NCI-H526 treated with DMSO at 0.1 percent for 48 hours (cell line): ENCODE results near the gene SMYD2.

ENCODE experiments used
- DNase-seq: peaks from one replicate; lab custom pipeline; 2025; lab: John Stamatoyannopoulos, UW

SMYD2 gene

DNA sequence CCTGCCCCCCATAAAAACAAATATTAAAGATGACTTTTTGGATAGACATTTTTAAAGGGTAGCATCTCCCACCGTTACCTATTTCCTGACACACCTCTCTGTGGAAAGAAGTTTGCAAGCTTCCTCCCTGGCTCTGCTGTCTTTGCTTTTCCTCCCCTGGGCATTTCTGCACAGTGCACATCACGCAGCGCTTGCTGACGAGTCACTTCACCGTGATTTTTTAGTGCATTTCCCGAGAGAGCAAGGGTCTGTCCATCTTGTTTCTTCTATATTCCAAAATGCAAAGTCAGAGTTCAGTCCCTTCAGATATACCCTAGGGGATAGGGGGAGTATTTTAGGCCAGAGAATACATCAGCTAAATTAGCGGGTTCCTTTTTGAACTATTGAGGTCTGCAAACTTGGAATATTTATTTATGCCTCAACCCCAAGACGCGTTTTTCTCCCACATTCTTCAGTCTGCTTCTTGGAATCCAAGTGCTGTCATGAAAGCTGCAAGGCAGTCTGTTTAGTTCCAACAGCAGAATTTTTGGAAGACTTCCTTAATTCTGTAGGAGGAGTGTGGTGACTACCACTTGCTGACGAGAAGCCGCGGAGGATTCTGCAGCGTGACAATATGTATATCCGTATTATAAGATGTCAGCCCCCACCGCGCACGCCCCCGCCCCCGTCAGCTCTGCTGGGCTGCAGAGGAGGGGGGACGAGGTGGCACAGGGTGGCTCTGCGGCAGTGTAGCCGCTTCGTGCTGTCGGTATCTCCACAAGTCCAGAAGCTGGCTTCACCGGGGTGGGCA lies 22.4 kb downstream of the SMYD2 start:
- no peak for DNase-seq

DNA sequence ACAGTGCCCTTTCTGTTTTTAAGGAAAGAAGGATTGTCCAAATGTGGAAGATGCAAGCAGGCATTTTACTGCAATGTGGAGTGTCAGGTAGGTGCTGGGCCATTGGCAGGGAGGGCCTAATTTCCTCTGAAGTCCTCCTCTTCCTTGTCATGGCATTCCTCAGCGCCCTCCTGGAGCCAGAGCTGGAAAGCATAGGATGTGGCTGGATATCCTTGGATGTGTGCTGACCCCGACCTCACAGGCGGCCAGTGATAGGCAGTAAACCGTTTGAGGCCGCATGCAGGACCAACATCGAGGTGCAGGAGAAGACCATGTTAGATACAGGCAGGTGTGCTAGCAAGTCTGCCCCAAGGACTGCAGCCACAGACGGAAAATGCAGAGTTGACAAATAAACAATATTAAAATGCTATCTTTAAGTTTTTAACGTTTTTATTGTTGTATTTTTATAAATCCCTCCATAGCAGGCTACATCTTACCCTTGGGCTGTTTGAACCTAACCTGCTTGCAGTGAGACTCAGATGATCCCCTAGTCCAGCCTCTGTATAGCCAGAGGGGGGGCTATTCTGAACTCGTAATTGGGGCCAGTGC lies 24.3 kb downstream of the SMYD2 start:
- DNase-seq = no peak

DNA sequence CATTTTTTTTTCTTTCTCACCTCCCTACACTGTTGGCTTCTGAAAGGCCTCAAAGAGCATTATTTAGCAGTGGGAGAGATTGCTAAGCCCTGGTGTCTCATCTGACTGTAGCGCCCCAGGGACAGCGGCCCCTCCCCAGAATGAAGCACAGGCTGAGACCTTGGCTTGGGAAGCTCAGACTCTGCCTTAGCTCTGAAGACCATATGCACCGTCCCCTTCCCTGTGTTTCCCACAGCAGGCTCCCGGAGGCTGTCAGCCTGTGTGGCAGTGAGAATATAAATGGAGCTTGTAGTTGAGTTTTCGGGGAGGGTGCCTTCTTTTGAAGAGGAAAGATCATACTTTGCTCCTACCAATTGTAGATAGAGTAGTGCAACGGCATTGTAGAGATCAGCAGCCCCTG lies 25.3 kb downstream of the SMYD2 start:
- no peak for DNase-seq

DNA sequence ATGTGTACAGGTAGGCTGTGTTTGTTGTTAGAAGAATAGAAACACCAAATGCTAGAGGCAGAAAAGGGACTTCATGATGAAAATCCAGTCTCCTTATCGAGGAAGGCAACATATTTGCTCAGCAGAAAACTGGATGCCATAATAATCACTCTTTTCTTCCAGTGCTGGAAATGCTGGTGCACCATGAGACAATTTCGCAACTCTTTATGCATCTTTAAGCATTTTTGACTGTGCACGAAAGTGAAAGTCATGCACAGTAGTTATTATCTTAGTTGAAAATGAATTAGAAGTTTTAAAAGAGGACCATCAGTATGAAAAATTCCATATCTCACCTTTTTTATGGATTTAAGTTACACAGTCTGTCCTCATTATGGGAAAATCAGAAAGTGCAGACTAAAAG lies 29.1 kb downstream of the SMYD2 start:
- no peak for DNase-seq

DNA sequence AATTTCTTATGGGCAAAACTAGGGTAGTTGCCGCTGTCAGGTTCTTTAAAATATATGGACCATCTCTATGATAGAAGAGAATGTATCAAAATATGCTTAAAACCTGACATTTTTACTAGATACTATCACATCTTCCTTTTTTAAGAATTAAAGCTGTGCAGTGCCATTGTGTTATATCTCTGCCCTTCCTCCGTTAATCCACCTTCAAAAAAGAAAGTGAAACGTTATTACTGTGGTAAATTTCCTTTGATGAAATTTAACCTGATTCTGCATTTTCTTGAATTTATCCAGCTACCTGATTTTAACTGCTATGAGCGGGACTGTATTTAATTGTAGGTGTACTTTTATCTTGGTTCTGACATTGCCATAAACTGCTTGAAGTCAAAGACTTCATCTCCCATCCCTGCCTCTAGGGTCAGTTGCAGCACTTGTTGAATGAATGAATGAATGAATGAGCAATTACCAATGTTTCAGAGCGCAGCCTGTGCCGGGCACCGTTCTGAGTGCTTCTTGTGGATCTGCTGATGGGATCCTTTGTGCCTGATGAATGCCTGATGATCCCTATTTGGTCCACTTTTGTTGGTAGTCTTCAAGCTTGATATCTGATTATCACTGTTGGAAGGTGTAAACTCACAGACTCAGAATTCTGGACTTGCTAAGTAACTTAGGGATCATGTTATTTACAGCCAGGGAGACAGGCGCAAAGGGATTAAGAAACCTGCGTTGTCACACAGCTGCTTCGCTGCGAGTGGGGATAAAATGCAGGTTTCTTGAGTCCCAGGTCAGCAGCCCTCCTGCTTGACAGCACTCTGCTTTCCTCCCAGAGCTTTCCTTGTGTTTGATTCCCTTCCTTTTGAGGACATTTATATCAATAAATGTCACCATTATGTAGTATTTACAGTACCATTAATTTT lies 30.1 kb downstream of the SMYD2 start:
- no peak for DNase-seq

DNA sequence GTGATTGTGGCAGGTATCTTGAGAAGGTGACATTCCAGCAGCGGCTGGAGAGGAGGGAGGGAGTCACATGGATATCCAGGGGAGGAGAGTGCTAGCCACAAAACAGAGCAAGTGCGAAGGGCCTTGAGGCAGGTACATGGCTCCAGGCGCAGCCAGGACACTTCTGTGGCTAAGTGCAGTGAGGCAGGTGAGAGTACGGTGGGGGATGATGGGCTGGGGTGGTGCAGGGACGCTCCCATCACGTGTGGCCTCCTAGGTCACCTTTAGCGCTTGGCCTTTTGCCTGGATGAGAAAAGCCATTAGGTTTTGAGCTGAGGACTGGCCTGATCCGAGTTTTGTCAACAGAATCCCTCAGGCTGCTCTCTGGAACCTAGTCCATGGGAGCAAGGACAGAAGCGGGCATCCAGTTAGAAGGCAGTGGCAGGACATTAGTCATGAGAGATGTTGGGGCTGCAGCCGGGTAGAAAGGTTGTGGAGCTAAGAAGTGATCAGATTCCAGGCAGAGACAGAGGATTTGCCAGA lies 31.6 kb downstream of the SMYD2 start:
- no peak for DNase-seq

DNA sequence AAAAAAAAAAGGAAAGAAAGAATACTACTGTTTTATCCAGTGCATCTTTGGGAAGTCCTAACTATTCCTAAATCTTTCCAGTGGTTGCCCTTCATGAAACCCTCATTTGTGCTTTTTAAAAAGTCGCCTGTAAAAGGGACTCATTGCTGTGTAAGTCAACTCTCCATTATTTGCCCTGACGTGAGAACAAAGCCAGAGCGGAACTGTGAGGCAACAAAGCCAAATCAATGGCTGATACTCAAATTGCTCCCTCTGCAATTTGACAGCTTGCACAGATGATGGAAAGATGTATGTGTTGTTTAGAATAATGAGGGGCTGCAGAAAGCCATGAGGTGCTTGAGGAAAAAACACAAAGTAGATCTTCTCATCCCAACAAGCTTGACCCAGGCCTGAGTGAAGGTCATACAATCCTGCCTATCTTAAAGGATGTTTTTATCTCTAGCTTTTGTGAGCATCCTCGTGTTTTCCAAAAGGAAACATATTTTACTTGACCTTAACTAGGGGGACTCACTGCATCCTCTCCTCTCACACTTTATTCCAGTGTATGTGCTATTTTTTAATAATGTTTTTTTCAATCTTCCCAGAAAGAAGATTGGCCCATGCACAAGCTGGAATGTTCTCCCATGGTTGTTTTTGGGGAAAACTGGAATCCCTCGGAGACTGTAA lies 33.4 kb downstream of the SMYD2 start:
- DNase-seq = no peak

DNA sequence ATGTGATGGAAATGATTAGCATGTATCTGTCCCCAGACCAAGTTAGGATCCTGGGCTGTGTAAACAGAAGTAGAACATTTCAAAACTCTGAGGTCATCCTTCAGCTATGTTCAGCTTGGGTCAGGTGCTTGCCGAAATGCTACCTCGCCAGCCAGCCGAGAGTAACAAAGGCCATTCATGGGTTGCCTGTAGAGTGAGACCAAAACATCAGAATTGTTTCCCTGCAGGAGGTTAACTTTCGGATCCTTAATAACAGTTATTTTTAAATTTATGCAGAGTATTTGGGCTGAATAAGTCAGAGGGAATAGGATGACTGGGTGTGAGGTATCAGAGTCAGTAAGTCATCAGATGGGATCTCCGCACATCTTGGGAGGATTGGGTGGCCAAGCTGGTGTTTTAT lies 35.6 kb downstream of the SMYD2 start:
- DNase-seq = no peak

DNA sequence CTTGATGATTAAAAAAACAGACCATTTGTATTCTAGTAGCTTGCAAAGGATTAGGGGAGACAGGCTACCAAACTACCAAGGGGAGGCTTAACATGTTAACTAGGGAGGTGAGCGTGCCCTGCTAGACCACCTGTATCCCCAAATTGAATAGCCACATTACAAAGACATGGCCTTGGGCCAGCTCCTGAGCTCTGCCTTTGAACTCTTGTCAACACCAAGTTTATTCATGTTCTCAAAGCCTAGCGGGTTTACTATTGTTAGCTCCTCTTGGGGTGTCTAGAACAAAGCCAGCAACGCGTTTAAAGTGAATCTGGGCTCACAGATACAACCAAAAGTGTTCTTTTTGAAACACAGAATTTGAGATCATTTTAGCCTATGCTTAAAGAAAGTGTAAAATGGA lies 36.3 kb downstream of the SMYD2 start:
- DNase-seq = no peak

DNA sequence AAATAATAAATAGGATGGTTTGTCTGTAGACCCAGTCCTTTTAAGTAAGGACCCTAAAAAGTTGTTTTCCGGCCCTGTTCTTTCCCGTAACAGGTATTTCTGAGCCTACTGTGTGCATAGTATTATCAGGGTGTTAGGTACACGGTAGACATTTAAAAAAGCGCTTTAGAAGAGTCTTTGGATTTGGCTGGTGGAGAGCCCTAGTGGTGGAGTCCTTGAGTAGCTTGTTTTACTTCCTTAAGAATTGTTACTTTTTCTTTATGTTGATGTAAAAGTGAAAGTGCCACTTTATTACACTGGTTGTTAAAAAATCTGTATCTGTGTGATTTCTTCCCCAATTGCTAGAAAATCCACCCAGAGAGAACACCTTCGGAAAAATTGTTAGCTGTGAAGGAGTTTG lies 36.8 kb downstream of the SMYD2 start:
- DNase-seq = no peak

DNA sequence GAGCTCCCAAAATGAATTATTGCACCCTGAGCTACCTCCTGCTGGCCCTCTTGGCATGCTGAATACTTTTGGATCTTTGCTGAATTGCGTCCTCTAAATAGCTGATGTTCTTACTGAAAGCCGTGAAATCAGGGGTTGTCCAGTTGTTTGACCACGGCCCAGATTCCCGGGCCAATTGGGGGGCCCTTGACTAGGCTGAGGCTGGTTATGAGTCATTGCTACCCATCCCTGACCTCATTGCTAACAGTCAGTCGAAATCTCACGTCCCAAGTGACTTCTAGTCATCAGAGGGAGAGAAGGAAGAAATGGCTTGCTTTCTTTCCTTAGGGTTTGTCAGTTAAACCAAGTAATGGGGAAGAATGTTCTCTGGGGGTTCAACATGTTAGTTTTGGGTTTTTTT lies 37.4 kb downstream of the SMYD2 start:
- no peak for DNase-seq

DNA sequence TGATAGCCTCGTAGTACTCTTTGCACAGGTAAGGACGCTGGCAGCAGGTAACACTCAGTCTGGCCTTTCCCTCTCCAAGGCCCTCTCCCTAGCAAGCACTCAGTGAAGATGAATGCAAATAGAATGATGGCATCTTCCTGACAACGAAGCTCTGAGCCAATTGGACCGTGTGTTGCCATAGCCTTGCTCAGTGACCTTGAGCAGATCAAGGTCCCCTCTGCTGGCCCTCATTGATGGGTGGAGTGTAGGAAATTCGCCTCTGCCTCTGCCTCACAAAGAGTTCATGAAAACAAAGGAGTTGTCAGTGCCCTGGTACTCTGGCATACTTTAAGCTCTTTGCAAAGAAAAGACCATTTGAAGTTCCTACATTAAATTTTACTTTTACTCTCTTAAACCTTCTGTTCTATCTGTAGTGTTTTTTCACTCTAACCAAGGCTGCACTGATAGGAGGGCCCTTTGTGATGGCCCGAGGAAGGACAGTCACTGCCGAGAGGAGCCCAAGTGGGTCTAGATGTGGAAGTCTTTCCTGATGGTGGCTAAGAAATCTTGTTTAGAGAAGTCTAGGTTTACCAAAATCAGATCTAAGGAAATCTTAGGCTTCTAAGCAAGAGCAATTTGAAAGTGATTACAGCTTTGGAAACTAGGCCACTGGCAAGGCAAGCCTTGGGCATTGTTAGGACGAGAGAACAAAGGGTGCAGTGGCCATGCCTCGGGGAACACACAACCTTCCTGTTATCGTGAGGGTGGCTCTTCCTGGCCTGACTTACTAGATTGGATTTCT lies 38.2 kb downstream of the SMYD2 start:
- no peak for DNase-seq

DNA sequence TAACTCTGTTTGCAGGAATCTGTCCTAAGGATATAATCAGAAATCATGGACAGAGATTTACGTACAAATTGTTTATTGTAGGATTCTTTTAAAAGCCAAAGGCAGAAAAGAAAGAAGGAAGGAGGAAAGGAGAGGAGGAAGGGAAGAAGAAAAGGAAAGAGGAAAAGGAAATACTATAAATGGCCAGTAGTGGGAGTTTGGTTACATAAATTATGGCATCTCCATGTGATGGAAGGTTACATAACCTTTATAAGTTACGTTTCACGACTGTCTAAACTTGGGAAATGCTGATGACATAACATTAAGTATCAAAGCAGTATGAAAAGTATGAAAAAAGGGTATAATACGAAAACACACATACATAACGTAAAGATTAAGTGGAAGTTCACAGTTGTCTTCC lies 39.0 kb downstream of the SMYD2 start:
- DNase-seq = no peak

DNA sequence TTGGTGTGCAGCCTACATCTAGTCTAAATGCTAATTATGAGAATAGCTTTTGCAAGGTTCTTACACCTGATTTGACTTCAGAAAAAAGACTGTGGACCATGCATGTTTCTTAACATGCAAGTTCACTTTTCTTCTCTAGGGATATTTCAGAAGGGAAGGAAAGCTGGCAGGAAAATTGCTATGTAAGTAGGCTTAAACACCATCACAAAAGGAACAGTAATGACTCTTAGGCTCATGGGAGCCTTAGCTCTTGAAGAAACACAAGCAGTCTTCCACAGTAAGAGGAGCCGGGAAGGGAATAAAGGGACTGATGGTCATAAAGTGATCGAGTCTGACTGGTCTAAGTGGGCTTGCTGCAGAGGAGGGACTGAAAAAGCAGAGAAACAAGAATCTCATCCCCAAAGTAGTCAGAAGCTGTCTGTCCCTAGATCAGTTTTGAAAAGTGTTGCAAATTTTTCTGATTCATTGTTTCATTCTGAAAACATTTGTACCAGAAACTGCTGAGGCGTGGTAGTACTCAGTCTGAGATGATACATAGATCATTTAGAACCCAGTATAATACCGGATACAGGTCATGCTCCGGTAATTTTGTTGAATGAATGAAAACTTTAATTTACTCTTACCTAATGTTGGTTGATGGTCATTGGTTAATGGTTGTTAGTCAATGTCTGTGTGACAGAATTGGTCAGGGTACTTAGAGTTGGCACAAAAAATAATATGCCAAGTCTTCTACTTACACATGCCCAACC lies 40.9 kb downstream of the SMYD2 start:
- no peak for DNase-seq

DNA sequence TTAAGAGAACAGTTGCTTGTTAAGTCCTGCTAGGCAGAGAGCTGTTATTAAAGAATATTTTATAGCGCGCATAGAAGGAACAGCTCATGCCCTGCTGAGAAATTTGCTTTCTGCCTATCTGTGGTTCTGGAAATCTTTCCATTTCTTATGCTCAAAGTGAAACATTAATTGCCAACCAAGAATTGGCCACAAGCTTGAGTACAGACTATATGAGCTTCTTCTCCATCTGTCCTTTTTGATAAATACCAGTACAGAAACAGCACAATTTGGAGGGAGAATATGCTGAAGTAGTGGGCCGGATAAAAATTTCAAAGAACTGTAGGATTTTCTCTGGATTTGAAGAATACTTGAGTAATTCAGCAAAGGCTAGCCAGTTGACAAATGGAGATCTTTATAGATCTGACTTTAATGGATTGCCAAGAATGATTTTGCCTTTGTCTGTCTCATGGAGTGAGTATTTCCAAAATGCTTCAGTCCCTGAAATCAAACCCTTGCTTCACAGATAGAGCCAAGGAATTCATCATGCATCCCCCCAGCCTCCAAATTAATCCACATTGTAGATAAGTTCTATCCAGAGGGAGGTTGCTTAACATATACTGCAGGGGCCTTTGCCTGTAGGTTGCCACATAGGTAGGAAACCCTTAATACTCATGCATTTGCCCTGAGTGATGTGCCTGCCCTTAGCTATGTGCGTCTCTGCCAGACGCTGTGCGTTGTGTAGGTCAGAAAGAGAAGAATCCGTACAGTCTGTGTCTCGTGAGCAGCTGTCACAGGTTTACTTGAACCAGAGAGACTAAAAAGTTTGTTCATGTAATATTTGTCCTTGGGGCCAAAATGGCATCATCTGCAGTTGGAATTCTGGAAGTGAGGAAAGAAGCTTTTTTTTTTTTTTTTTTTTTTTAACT lies 44.2 kb downstream of the SMYD2 start:
- DNase-seq = no peak

DNA sequence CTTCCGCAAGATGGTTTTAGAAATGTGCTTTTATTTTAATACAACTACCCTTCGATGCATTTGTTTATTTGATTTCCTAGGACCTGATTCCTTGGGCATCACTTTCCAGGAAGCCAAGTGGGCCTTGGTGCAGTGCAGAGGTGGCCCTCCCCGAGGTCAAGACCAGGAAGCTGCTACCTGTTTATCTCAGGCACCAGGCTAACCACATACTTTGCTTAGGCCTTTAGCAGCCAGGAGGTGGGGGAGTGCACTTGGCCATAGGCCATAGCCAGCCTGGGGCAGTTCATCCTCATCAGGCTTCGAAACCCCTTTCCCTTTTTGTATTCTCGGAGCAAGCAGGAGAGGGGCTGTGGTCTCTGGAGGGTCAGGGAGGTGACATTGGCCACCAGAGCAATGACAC lies 45.4 kb downstream of the SMYD2 start:
- peak; percentile 0 for DNase-seq

DNA sequence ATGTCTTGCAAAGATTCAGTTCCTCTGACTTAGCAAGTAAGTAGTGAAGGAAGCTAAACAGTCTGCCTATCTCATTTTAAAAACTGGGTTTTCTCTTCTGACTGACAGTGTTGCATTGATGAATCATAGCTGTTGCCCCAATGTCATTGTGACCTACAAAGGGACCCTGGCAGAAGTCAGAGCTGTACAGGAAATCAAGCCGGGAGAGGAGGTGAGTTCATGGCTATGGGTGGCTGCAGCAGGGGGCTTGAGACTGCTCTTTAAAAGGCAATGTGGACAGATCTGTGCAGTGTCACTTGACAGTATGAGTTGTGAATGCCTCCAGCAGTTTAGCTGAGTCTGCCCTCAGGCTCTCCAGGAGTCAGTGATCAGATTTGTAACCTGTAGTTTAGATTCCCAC lies 46.6 kb downstream of the SMYD2 start:
- DNase-seq = no peak

DNA sequence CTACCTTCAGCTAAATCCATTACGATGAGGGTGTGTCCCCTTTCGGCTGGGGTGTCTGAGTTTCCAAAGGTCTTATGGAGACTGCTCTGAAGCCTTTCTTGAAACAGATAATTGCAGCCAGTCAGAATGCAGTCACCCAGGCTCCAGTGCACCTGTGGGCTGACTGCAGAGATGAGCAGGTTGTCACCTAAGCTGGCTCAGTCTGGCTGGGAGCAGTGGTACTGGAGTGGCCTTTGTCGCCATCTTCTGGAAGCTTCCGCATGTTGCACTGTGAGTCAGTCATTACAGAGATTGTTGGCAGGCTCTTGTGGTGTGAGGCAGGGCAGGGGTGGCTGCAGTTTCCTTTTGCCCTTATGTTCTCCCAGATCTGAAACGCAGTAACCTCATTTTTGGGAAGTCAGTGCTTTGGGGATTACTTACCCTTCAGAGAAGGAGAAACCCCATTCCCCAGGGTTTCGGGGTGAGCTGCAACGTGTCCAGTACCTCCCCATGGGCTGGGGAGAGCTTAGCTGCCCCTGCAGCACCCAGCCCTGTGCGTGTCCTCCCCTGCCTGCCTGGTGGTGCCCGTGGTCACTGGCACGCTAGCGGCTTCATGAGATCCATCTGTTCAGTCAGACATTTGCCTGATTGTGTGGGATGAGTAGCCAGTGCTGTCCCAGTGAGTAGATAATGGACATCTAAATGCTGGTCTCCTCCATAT lies 48.0 kb downstream of the SMYD2 start:
- peak; percentile 38 for DNase-seq
